ENCODE measurements around the gene CEP19.
"Not testable (repeated sequence)": the region's sequence is repeated elsewhere in the genome, so short reads cannot be mapped to it uniquely, and the experiment has no call there.

CEP19 gene

DNA sequence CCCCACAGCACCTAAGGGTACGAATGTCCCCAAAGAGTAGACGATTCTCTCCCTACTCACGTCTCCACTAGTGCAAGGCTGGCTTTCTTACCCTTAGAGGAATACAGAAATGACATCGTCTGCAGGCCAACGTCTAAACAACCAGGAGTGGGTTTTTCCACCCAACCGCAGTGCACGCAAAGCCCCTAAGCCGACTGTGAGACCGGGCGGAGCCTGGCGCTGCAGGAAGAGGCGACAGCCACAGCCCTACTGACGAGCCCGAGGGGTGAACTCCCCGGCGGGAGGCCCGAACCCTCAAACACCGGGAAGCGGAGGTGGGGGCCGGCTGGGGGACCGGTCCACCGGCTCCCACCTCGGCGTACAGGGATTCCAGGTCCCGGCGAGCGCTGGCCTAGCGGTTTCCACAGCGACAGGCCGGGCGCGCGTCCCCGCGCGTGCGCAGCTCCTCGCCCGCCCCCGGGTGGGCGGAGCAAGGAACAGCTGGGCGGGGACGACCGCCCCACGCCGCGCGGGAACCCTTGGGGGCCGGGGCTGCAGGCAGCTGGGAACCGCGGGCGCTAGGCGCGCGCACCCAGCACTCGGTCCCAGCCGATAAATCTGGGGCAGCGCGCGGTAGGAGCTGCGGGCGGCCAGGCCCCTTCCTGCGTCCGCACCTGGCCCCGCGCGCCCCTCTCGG is at the start of gene CEP19, which contains the start of gene PIGX:
TSS of gene CEP19 (minus strand) at position 413 of the 676 bp plus-strand sequence. CDS start 3,593 bp downstream, outside the sequence.
TSS of gene PIGX (plus strand) at position 540 of the 676 bp plus-strand sequence.
- peak; percentile 80 for DNase-seq (ENCODE audit: low read depth)

DNA sequence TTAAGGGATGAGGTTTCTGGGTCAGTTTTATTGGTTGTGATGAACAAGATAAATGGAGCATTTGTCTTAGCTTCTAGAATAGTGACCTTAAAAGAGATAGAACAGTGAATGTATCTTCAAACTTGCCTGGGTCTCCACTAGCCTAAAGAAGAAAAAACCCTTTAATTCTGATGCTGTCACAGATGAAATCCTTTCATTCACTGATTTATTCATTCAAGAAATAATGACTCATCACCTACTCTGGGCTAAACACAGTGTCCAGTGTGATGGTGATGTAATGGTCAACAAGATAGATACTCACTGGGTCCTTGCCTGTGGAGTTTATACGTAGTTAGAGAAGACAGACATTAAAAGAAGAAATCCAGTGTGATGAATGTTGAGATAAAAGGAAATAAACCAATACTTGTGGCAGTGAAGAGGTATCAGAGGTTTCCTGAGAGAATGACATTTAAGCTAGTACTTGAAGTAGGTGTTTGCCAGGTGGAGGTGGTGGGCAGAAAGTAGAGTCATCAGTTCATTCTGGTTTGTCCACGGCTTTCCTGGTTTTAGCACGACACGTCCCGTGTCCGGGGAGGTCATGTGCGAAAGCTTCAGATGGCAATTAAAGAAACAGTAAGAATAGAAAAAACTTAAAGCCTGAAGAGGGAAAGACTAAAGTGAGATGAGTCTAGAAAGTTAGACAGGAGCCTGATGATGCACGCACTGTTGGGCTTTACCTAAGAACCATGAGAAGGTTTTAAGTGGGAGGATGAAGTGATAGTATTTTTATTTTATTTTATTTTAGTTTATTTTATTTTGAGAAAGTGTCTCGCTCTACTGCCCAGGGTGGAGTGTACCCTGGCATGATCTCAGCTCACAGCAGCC is 46.1 kb upstream of the CEP19 start:
- DNase-seq (ENCODE audit: low read depth): peak; percentile 94

- DNase-seq (ENCODE audit: low read depth): no peak
These were observed 44.7 kb upstream of the CEP19 start for GRCh38 chr3:196756732-196757131.

DNA sequence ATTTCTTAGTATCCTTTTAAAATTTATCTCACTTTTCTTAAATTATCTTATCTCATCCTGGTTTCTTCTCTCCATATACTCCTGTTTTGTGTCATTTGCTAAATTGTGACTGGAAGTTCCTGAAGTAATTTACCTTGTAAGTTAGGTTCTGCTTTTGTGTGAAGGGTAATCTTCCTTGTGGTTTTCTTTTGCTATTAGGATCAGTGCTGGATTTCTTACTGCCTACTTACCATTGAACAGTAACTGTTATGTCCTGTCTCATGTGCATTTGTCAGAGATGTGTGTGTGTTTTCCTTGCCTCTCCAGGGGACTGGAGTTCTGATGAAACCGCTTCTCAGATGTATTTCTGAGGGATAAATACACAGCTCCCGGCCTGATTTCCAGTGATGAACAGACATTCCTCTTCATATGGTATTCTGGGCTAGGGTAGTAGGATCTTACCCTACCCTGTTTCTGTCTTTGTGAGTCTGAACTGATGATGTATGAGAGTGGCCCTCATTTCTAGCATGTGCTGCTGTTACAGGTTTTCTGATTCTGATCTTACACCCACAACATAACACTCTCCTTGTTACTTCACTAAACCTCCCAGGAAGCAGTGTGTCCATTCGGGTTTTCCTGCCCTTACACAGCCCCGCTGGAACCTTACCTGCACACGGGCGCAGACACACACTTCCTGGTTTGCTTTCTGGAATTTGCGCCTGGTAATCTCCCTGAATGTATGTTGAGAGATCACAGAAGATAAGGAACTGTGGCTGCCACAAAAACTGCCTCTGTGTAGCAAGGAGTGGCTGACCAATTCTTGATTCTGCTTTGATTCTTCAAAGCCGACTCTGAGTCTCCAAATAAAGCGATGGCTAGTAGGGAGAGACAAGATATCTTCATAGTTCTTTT is 42.3 kb upstream of the CEP19 start:
- DNase-seq (ENCODE audit: low read depth): peak; percentile 76

DNA sequence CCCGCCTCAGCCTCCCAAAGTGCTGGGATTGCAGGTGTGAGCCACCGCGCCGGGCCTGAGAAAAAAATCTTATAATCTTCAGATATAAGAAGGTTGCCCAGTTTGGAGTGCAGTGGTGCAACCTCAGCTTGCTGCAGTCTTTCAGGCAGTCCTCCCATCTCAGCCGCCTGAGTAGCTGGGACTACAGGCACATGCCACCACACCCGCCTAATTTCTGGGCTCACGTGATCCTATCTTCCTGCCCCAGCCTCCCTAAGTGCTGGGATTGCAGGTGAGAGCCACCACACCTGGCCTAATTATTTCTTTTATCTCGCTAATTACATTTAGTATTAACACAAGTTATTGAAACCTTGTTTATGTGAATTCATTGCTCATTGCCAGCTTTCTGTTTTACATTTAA is 41.2 kb upstream of the CEP19 start:
- no peak for DNase-seq (ENCODE audit: low read depth)

DNA sequence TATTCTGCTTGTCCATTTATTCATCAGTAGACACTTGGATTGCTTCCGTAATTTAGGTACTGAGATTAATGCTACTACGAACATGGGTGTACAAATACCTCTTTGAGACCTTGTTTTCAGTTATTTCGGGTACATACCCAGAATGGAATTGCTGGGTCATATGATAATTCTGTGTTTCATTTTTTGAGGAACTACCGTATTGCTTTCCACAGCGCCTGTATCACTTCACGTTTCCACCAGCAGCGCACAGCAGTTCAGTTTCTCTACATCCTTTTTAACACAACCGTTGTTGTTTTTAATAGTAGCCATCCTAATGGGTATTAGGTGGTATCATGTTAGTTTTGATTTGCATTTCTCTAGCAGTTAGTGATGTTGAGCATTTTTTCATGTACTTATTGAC is 37.1 kb upstream of the CEP19 start:
- DNase-seq (ENCODE audit: low read depth): no peak

- not testable (repeated sequence) for DNase-seq (ENCODE audit: low read depth)
These were observed 31.5 kb upstream of the CEP19 start for GRCh38 chr3:196743569-196743968.

DNA sequence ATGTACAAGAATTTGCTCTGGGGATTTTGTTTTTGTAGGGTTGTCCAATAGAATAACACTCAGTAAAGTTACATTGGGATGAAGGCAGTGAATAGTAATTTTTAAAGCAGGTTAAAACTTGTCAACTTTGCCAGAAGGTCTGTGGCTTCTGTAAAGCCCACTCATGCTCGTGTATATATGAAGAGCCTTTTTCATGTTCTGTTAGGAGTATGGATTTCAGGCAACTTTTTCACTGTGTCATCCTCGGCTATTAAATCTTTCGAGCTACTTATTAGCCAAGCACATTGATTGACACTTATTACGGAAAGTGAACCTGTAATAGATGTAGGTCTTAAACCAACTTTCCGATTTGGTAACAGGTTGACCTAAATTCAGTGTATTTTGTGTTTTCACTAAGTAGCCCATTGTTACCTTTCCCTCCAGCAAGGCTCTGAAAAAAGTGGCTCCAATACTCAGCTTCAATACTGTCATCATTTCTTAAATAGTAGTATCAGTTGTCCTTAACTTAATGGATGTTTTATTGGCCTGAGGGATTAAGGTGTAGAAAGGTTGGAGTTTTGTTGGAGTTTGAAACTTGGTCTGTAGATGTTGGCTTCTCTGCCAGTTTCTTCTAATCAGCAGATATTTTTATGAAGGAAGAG is 29.3 kb upstream of the CEP19 start:
- no peak for DNase-seq (ENCODE audit: low read depth)

- DNase-seq (ENCODE audit: low read depth): peak; percentile 51
These were observed 28.6 kb upstream of the CEP19 start for GRCh38 chr3:196740481-196741248.

GRCh38 chr3:196739671-196740480 is 27.8 kb upstream of the CEP19 start, which contains the start of gene PAK2:
Gene PAK2 (plus strand): TSS chr3:196739857. CDS start chr3:196782647, 42,790 bp downstream.
- peak; percentile 81 for DNase-seq (ENCODE audit: low read depth)

DNA sequence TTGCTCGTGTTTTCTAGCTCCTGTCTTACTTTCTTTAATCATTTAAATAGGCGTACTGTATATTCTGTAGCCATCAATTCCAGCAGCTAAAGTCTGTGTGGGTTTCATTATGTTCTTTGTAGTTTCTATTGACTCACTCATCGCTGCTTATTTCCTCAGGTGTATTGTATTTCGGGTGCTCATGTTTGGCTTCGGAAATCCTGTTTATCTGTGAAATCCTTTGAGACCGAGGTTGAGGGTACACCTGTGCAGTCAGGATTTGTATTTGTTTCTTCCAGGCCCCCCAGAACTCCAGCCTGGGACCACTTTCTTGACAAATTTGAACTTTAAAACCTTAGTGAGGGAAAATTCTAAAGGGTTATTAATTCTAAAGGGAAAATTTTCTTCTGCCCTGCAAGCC is 25.6 kb upstream of the CEP19 start:
- DNase-seq (ENCODE audit: low read depth): no peak

- peak; percentile 94 for DNase-seq (ENCODE audit: low read depth)
These were observed 24.8 kb upstream of the CEP19 start for GRCh38 chr3:196736670-196737374.

DNA sequence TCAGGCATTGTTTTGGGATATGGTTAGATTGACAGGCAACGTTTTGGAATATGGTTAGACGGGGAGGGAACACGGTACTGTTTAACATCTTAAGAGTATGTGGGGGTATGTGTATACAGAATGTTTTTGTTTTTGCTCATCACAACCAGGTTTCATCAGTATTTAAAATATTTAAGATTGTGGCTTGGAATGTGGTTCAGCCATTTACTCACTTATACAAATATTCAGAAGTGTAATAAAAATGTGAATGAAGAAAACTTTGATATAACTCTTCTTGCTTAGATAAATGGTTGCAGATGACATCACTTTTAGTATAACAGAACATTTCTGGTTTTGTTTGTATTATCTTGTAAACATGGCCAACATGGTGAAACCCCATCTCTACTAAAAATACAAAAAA is 23.7 kb upstream of the CEP19 start:
- DNase-seq (ENCODE audit: low read depth): peak; percentile 94

DNA sequence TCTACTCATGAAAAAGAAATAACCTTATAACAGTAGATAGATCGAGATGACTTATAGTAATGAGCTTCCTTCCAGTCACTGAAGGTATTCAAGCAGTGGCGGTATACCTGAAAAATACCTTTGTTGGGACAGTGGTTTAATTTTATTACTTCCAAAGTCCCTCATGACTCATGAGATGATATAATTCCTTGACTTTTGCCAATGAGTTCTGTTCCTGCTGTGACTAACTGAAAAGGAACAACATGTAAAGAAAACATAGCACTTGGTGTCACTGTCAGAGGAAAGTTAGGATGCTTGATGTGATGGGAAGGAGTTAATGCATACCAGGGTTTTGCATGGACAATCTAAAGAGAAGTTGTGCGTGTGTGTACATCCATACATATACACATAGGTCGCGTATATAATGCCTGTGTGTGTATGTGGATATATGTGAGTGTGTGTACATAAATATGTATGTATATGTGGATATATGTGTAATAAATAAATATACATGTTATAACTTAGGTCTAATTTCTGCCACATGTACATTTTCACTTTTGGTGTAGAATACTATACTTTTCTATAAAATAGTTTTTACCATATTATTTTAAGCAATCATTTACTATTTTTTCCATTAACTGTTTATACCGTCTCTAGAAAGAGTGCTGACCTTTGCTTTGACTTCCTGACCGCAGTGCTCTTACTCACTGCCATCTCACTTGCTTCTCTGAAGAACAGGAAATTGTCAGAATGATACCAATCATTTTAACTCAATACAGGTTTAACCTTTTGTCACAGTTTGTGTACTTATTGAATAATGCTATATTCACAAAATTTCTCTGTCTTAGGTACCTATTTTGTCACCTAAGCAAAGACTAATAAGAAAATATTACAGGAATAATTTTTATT is 15.0 kb upstream of the CEP19 start:
- peak; percentile 55 for DNase-seq (ENCODE audit: low read depth)

- DNase-seq (ENCODE audit: low read depth): no peak
These were observed 9.0 kb upstream of the CEP19 start for GRCh38 chr3:196721097-196721496.

DNA sequence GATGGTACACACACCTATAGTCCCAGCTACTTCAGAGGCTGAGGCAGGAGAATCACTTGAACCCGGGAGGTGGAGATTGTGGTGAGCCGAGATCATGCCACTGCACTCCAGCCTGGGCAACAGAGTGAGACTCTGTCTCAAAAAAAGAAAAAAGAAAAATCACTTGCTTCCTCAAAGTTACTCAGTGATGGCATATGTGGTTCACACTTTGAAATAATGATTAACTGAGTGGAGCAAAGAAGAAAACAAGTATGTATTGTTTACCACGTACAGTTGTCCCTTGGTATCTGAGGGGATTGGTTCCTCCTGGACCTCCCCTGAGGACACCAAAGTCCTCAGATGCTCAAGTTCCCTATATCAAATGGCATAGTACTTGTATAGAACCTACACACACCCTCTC is 5.1 kb upstream of the CEP19 start:
- not testable (repeated sequence) for DNase-seq (ENCODE audit: low read depth)

DNA sequence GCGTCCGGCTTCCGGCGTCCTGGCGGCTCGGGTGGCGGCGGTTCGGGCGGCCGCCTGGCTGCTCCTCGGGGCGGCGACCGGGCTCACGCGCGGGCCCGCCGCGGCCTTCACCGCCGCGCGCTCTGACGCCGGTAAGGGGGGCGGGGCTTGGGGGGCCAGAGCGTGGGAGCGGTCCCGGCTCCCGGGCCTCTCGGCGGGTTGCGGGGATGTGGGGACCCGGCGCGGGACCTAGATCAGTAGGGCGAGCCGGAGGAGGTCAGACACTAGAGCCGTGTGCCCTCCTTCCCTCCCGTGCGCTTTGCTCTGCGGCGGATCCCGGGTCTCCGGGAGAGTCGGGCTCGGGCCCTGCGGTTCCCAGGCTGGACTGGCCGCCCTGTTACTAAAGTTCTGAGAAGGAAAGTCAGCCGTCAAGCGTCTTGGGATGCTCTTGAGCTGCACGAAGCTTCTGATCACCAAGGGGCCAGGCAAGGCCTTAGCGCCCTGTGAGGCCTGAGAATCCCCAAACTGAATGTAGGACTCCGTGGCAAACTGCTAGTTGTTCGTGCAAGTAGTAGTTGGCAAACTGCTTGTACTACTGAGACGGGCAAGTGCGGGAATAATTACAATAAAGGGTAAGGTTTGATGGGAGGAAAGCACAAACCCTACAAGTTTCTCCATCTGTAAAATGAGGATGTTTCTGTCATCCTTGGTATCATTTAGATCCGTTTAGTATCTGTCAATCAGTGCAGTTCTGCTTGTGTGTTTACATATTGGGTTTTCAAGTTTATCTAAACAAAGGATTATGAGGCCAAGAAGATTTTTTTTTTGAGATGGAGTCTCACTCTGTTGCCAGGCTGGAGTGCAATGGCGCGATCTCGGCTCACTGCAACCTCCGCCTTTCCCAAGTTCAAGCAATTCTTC is 714 bp upstream of the CEP19 start:
- DNase-seq (ENCODE audit: low read depth): peak; percentile 59

All from amniotic epithelial cell (primary cell).